Coronary artery (tissue), 2 donors: ENCODE measurements around the gene KPNA3.
"Not testable (repeated sequence)": the region's sequence is repeated elsewhere in the genome, so short reads cannot be mapped to it uniquely, and the experiment has no call there.

ENCODE experiments used
- DNase-seq: peaks from one replicate; pipeline ENCODE4 v3.0.0-alpha.2; 2017; ENCODE audit warnings: low spot score
- H3K27ac ChIP-seq, 2 donors: fragments of 200-600 bp; sonication (generic); one replicate each; pipeline ENCODE4 v1.5.1; 2016 to 2019
- H3K4me3 ChIP-seq: fragments of 200-600 bp; sonication (generic); 2 replicates; pipeline ENCODE4 v1.5.1; 2016; ENCODE audit warnings: mild to moderate bottlenecking, moderate library complexity
- CTCF ChIP-seq: fragments of 200-600 bp; sonication (generic); IDR thresholded peaks from one replicate; pipeline ENCODE4 v1.5.1; 2019; ENCODE audit warnings: antibody characterized with exemption

KPNA3 gene

GRCh38 chr13:49777746-49778614 is 14.5 kb downstream of the KPNA3 start:
- Histone ChIP-seq H3K27ac (no peak overlapping the region), H3K4me3 (no peak overlapping the region)
- no peak for TF ChIP-seq CTCF
- no peak for DNase-seq

GRCh38 chr13:49776871-49777270 is 15.6 kb downstream of the KPNA3 start:
- no peak for TF ChIP-seq CTCF

GRCh38 chr13:49774376-49775005 is 18.0 kb downstream of the KPNA3 start:
- H3K27ac ChIP-seq: no peak overlapping the region
- no peak for DNase-seq
- TF ChIP-seq CTCF: no peak
- H3K4me3 ChIP-seq: no peak overlapping the region

More at GRCh38 chr13:49776871-49777270, 15.6 kb downstream of the KPNA3 start:
- Histone ChIP-seq H3K27ac (no peak overlapping the region), H3K4me3 (no peak overlapping the region)
- DNase-seq: no peak

- Histone ChIP-seq H3K4me3 (no peak overlapping the region), H3K27ac (no peak overlapping the region)
- no peak for DNase-seq
- TF ChIP-seq CTCF: no peak
These were observed 19.7 kb downstream of the KPNA3 start for GRCh38 chr13:49772828-49773227.

GRCh38 chr13:49761811-49762210 is 30.7 kb downstream of the KPNA3 start:
- H3K27ac ChIP-seq, H3K4me3 ChIP-seq, DNase-seq: not testable (repeated sequence)

GRCh38 chr13:49760558-49760957 is 31.9 kb downstream of the KPNA3 start:
- DNase-seq: no peak
- no peak overlapping the region for H3K27ac ChIP-seq
- no peak for TF ChIP-seq CTCF
- H3K4me3 ChIP-seq: no peak overlapping the region

- Histone ChIP-seq H3K4me3 (no peak overlapping the region), H3K27ac (no peak overlapping the region)
- DNase-seq: no peak
- no peak for TF ChIP-seq CTCF
These were observed 33.0 kb downstream of the KPNA3 start for GRCh38 chr13:49759503-49759902.
